ENCODE measurements around the gene DPEP1.

- no peak; the same call in 1 of the 2 replicates for TF ChIP-seq HDGF (IDR thresholded peaks at IDR 0.05; ENCODE audit: borderline replicate concordance)
- no peak for TF ChIP-seq FOXK2 (IDR thresholded peaks at IDR 0.05)
Observed at GRCh38 chr16:89565506-89566372, 47.7 kb upstream of the DPEP1 start.
